H1 (cell line): ENCODE results near the gene INKA2. TPM values are rescaled to one million over a fixed set of nuclear protein-coding genes. Genes with fewer than 3 reads are reported as not detected.

Experiments used
- CTCF ChIA-PET: fragments of 300-600 bp; sonication (Branson Sonifier 250); formaldehyde crosslinking; loops from one replicate; lab custom pipeline; 2021; ENCODE audit not compliant: partially characterized antibody; lab: Charles Lee
- POLR2A ChIA-PET: fragments of 300-600 bp; sonication (Branson Sonifier 250); formaldehyde crosslinking; loops from one replicate; lab custom pipeline; 2021; ENCODE audit warnings: inconsistent platforms; ENCODE audit not compliant: partially characterized antibody; lab: Charles Lee
- DNase-seq, 2 experiments: peaks; one replicate each; pipeline versions ENCODE4 v3.0.0 to v3.0.0-alpha.2; 2010 to 2022; ENCODE audit warnings: low spot score in 2 of 2, low read depth in 1 of 2, mixed read lengths in 1 of 2
- FAIRE-seq: peaks from 2 replicates; lab custom pipeline; 2011; peaks lifted over from hg19 to GRCh38; lab: Jason Lieb, UNC
- H2AFZ ChIP-seq: 2 replicates; pipeline ENCODE4 v1.8.1; 2012; ENCODE audit warnings: low read length, inconsistent platforms
- H2AK5ac ChIP-seq: 2 replicates; pipeline ENCODE4 v1.6.1; 2013; ENCODE audit warnings: low read depth, low read length
- H2BK120ac ChIP-seq: replicated peaks from 2 replicates; pipeline ENCODE3; 2013; ENCODE audit warnings: low read depth, low read length, inconsistent platforms
- H2BK12ac ChIP-seq: 2 replicates; pipeline ENCODE4 v1.6.1; 2013; ENCODE audit warnings: low read depth, low read length
- H2BK15ac ChIP-seq: 2 replicates; pipeline ENCODE4 v1.6.1; 2013; ENCODE audit warnings: low read length
- H2BK20ac ChIP-seq: 2 replicates; pipeline ENCODE4 v1.6.1; 2013; ENCODE audit warnings: low read length
- H2BK5ac ChIP-seq: 2 replicates; pipeline ENCODE4 v1.6.1; 2013; ENCODE audit warnings: low read depth, low read length
- H3K14ac ChIP-seq: 2 replicates; pipeline ENCODE4 v1.6.1; 2013; ENCODE audit warnings: inconsistent platforms; ENCODE audit not compliant: insufficient read length
- H3K18ac ChIP-seq: 2 replicates; pipeline ENCODE4 v1.6.1; 2013; ENCODE audit warnings: low read length; ENCODE audit errors: extremely low read depth
- H3K23ac ChIP-seq: 2 replicates; pipeline ENCODE4 v1.6.1; 2013; ENCODE audit warnings: inconsistent platforms; ENCODE audit not compliant: insufficient read length
- H3K23me2 ChIP-seq: 2 replicates; pipeline ENCODE4 v1.6.1; 2013; ENCODE audit warnings: low read depth, low read length
- H3K27ac ChIP-seq: 2 replicates; pipeline ENCODE4 v1.6.1; 2011; ENCODE audit warnings: low read depth, low read length, inconsistent platforms
- H3K27me3 ChIP-seq, 4 experiments: replicated peaks in 1 of 4; 1 replicate in 1 of 4; 2 replicates in 3 of 4; pipeline versions ENCODE4 v1.6.1 to v1.8.1; 2011 to 2013; ENCODE audit warnings: low read length in 3 of 4, mild to moderate bottlenecking in 3 of 4, inconsistent platforms in 2 of 4, mixed read lengths in 2 of 4, moderate library complexity in 1 of 4; ENCODE audit not compliant: control insufficient read depth in 3 of 4, insufficient read depth in 3 of 4; ENCODE audit errors: extremely low read depth in 1 of 4
- H3K36me3 ChIP-seq, 4 experiments: 2 replicates each; pipeline versions ENCODE4 v1.6.1 to v1.8.1; 2011 to 2013; ENCODE audit warnings: mild to moderate bottlenecking in 4 of 4, low read length in 3 of 4, moderate library complexity in 2 of 4, control low read depth in 1 of 4, inconsistent platforms in 1 of 4; ENCODE audit not compliant: insufficient read depth in 4 of 4, control insufficient read depth in 2 of 4
- H3K4ac ChIP-seq: replicated peaks from 2 replicates; pipeline ENCODE3; 2013; ENCODE audit warnings: low read length, low read depth, mixed read lengths, inconsistent platforms; ENCODE audit not compliant: insufficient read length
- H3K4me1 ChIP-seq, 4 experiments: replicated peaks in 1 of 4; 1 replicate in 1 of 4; 2 replicates in 3 of 4; pipeline versions ENCODE4 v1.6.1 to v1.8.1; 2011 to 2013; ENCODE audit warnings: low read length in 3 of 4, inconsistent platforms in 2 of 4, mixed read lengths in 1 of 4; ENCODE audit not compliant: insufficient read depth in 4 of 4, control insufficient read depth in 3 of 4
- H3K4me2 ChIP-seq, 2 experiments: 2 replicates each; pipeline versions ENCODE4 v1.6.1 to v1.8.1; 2011 to 2013; ENCODE audit warnings: low read depth in 2 of 2, low read length in 2 of 2, control low read depth in 1 of 2, inconsistent platforms in 1 of 2, mild to moderate bottlenecking in 1 of 2; ENCODE audit not compliant: insufficient read depth in 1 of 2
- H3K4me3 ChIP-seq, 4 experiments: fragments of 200-600, 300-600 bp in 1 of 4; sonication (generic), shearing (Covaris generic), sonication (Bioruptor Twin) in 1 of 4; 2 replicates each; pipeline versions ENCODE4 v1.5.1 to v1.8.1; 2011 to 2016; ENCODE audit warnings: low read length in 4 of 4, low read depth in 3 of 4, control low read depth in 2 of 4, inconsistent platforms in 2 of 4, mild to moderate bottlenecking in 2 of 4, mixed read lengths in 1 of 4, moderate library complexity in 1 of 4; ENCODE audit not compliant: insufficient read depth in 2 of 4; ENCODE audit errors: extremely low read depth in 1 of 4
- H3K56ac ChIP-seq: replicated peaks from 2 replicates; pipeline ENCODE3; 2013; ENCODE audit warnings: low read depth, mild to moderate bottlenecking, mixed read lengths, low read length, inconsistent platforms; ENCODE audit not compliant: insufficient read length
- H3K79me1 ChIP-seq: 2 replicates; pipeline ENCODE4 v1.6.1; 2013; ENCODE audit warnings: low read depth, low read length, control low read depth
- H3K79me2 ChIP-seq, 2 experiments: 2 replicates each; pipeline versions ENCODE4 v1.6.1 to v1.8.1; 2012 to 2013; ENCODE audit warnings: low read length in 2 of 2, mild to moderate bottlenecking in 2 of 2, inconsistent platforms in 1 of 2; ENCODE audit not compliant: insufficient read depth in 2 of 2, control insufficient read depth in 1 of 2
- H3K9ac ChIP-seq, 4 experiments: replicated peaks in 1 of 4; 1 replicate in 1 of 4; 2 replicates in 3 of 4; pipeline versions ENCODE4 v1.6.1 to v1.8.1; 2011 to 2013; ENCODE audit warnings: low read depth in 3 of 4, low read length in 3 of 4, control low read depth in 2 of 4, mild to moderate bottlenecking in 2 of 4, moderate library complexity in 2 of 4, inconsistent platforms in 1 of 4; ENCODE audit errors: extremely low read depth in 1 of 4
- H3K9me3 ChIP-seq, 2 experiments: 2 replicates each; pipeline versions ENCODE4 v1.6.1 to v1.8.1; 2012 to 2013; ENCODE audit warnings: mild to moderate bottlenecking in 2 of 2, moderate library complexity in 2 of 2, control low read depth in 1 of 2, inconsistent platforms in 1 of 2, low read depth in 1 of 2, low read length in 1 of 2, mixed read lengths in 1 of 2; ENCODE audit not compliant: insufficient read depth in 2 of 2
- H4K20me1 ChIP-seq, 2 experiments: replicated peaks in 1 of 2; 2 replicates each; pipeline versions ENCODE3 to v1.8.1; 2011 to 2013; ENCODE audit warnings: inconsistent platforms in 2 of 2, low read length in 2 of 2, mild to moderate bottlenecking in 1 of 2; ENCODE audit not compliant: insufficient read depth in 2 of 2, control insufficient read depth in 1 of 2
- H4K5ac ChIP-seq: 2 replicates; pipeline ENCODE4 v1.6.1; 2013; ENCODE audit warnings: low read length, low read depth, mixed read lengths, inconsistent platforms; ENCODE audit not compliant: insufficient read length
- H4K8ac ChIP-seq: 2 replicates; pipeline ENCODE4 v1.8.0; 2013; ENCODE audit warnings: mild to moderate bottlenecking, moderate library complexity, low read length, inconsistent platforms; ENCODE audit not compliant: insufficient read depth; ENCODE audit errors: extremely low read depth
- H4K91ac ChIP-seq: replicated peaks from 2 replicates; pipeline ENCODE3; 2013; ENCODE audit warnings: low read length, mixed read lengths, inconsistent platforms; ENCODE audit not compliant: insufficient read length
- ATF3 ChIP-seq: IDR thresholded peaks from 2 replicates; pipeline ENCODE4 v1.6.1; 2011; ENCODE audit warnings: low read depth, mild to moderate bottlenecking, low read length; ENCODE audit not compliant: insufficient read depth
- CBX5 ChIP-seq: fragments of 300-800, 300-1000 bp; sonication (generic); IDR thresholded peaks from 2 replicates; pipeline ENCODE4 v1.7.1; 2016; ENCODE audit warnings: antibody characterized with exemption, low read length, low read depth
- CEBPB ChIP-seq: IDR thresholded peaks from 2 replicates; pipeline ENCODE4 v1.6.1; 2012; ENCODE audit warnings: low read depth, low read length
- CTCF ChIP-seq, 3 experiments: IDR thresholded peaks; 1 replicate in 2 of 3; 2 replicates in 1 of 3; pipeline versions ENCODE4 v1.5.1 to v1.6.1; 2011; ENCODE audit warnings: low read length in 3 of 3, mild to moderate bottlenecking in 3 of 3, inconsistent platforms in 2 of 3, low read depth in 1 of 3, moderate library complexity in 1 of 3; ENCODE audit not compliant: insufficient read depth in 1 of 3; ENCODE audit errors: control extremely low read depth in 1 of 3
- HDAC6 ChIP-seq: IDR thresholded peaks from one replicate; pipeline ENCODE4 v1.7.1; 2012; ENCODE audit warnings: low read depth, mild to moderate bottlenecking, inconsistent platforms, low read length, moderate library complexity
- POLR2A ChIP-seq, 2 experiments: IDR thresholded peaks; 1 replicate in 1 of 2; 2 replicates in 1 of 2; pipeline ENCODE4 v1.6.1; 2011; ENCODE audit warnings: low read depth in 2 of 2, low read length in 2 of 2, mild to moderate bottlenecking in 2 of 2; ENCODE audit errors: control extremely low read depth in 1 of 2
- POU5F1 ChIP-seq: IDR thresholded peaks from 2 replicates; pipeline ENCODE4 v1.6.1; 2011; ENCODE audit warnings: low read depth, mild to moderate bottlenecking, low read length, moderate library complexity
- SRF ChIP-seq: IDR thresholded peaks from 2 replicates; pipeline ENCODE4 v1.6.1; 2011; ENCODE audit warnings: mild to moderate bottlenecking, low read depth, low read length, moderate library complexity
- TAF7 ChIP-seq: optimal IDR thresholded peaks from 2 replicates; pipeline ENCODE3; 2011; ENCODE audit warnings: low read depth, mild to moderate bottlenecking, inconsistent platforms, low read length, moderate library complexity, borderline replicate concordance
- TBP ChIP-seq: IDR thresholded peaks from 2 replicates; pipeline ENCODE4 v1.6.1; 2011; ENCODE audit warnings: low read depth, low read length, improper control_type of control experiment
- ZNF274 ChIP-seq: IDR thresholded peaks from 2 replicates; pipeline ENCODE4 v1.7.0; 2012; ENCODE audit warnings: low read length, borderline replicate concordance; ENCODE audit errors: extremely low read depth
- WGBS, 2 experiments: shearing (Covaris generic) in 1 of 2; methylation state at CpG; one replicate each; pipeline versions ENCODE4 v1.1.6 to v1.1.7; 2013 to 2015; ENCODE audit warnings: low lambda C conversion rate in 2 of 2, mixed read lengths in 2 of 2, inconsistent platforms in 1 of 2, low coverage in 1 of 2, missing lambda C conversion rate in 1 of 2; ENCODE audit not compliant: insufficient replicate concordance in 2 of 2, insufficient coverage in 1 of 2, insufficient read length in 1 of 2; ENCODE audit errors: extremely low coverage in 1 of 2, missing lambda C conversion rate in 1 of 2; 5-methylcytosine and 5-hydroxymethylcytosine counted together
- polyA plus RNA-seq, 7 experiments: library from polyadenylated mRNA; depleted of rRNA in 3 of 7; stranded (reverse) in 5 of 7; unstranded in 2 of 7; fragments of >200 nt in 5 of 7; fragments of 200-250 nt in 2 of 7; gene quantifications; 1 replicate in 5 of 7; 2 replicates in 1 of 7; 4 replicates in 1 of 7; pipeline versions ENCODE4 v1.2.1 to v1.2.3, GENCODE V29; 2011 to 2013; ENCODE audit warnings: missing spikeins in 2 of 7, mixed read lengths in 2 of 7
- total RNA-seq: library from RNA; stranded (reverse); fragmentation: NEBNext Ultra II Directional; extraction: Animal tissue kit (Norgen Biotek cat#: 25700); gene quantifications from 2 replicates; pipeline ENCODE4 v1.2.1, GENCODE V29; 2021

Gene INKA2
- total and polyA plus RNA-seq, 2 of the 8 experiments (the other 6 are each of a cell fraction or from before 2014, with no cell fraction given): 4.2 to 11.5 TPM

- H2BK5ac ChIP-seq: peak overlapping the region; percentile 20; the same call in 1 of the 2 replicates
- no peaks in the 10 kb centered on the region for H4K20me1 ChIP-seq
- no peak overlapping the region for H2BK20ac ChIP-seq
- no peak overlapping the region for H3K4me2 ChIP-seq
- H3K4me1 ChIP-seq: peaks cover 0 to 3% (median 3%) of the 10 kb centered on the region in 4 experiments; a peak in 3 of 7 replicates
- H3K27me3 ChIP-seq: no peaks in the 10 kb centered on the region
- H2AFZ ChIP-seq: no peak overlapping the region
- ChIA-PET POLR2A (interaction anchor here (0.9 kb wide), 1 partner anchor 15 kb away, joined by 3 read pairs; no protein-coding TSS in a partner anchor), CTCF (no interaction called here)
- no peaks in the 10 kb centered on the region for H3K79me2 ChIP-seq
- H3K27ac ChIP-seq: no peak overlapping the region
- DNase-seq (no peak), FAIRE-seq (no peak)
- no peak overlapping the region for H2BK15ac ChIP-seq
- H3K23me2 ChIP-seq: peaks cover 4% of the 10 kb centered on the region; the same call in 1 of the 2 replicates
- no peak overlapping the region for H2BK12ac ChIP-seq
- no peak overlapping the region for H2AK5ac ChIP-seq
- H3K14ac ChIP-seq: no peak overlapping the region
- H4K91ac ChIP-seq: no peak overlapping the region
- H4K5ac ChIP-seq: no peak overlapping the region
- no peak overlapping the region for H3K9ac ChIP-seq
- H3K79me1 ChIP-seq: no peaks in the 10 kb centered on the region
- H3K56ac ChIP-seq: no peak overlapping the region
- H3K9me3 ChIP-seq: no peaks in the 10 kb centered on the region
- H3K18ac ChIP-seq: no peak overlapping the region
- H3K36me3 ChIP-seq: no peaks in the 10 kb centered on the region
- H3K4me3 ChIP-seq: no peak overlapping the region
- no peak overlapping the region for H3K4ac ChIP-seq
- WGBS, 2 experiments: 71% methylated on average over 2 of the region's 2 CpGs; no CpG with 5 or more reads in 1 of the 2 experiments
- no peak overlapping the region for H3K23ac ChIP-seq
- no peak overlapping the region for H4K8ac ChIP-seq
- no peak overlapping the region for H2BK120ac ChIP-seq
- TF ChIP-seq CEBPB: no peak
- TF ChIP-seq HDAC6: no peak
- no peak for TF ChIP-seq TAF7
- no peak for TF ChIP-seq CTCF (IDR thresholded peaks at IDR 0.05; ENCODE audit: control extremely low read depth in 1 of 3, insufficient read depth in 1 of 3, low read depth in 1 of 3, low read length in 3 of 3)
- TF ChIP-seq POU5F1: no peak
- TF ChIP-seq ATF3: no peak
- TF ChIP-seq SRF: no peak
- TF ChIP-seq TBP: no peak
- TF ChIP-seq POLR2A (IDR thresholded peaks at IDR 0.05; ENCODE audit: control extremely low read depth in 1 of 2, low read depth in 2 of 2, low read length in 2 of 2): no peak
- TF ChIP-seq ZNF274: no peak
- TF ChIP-seq CBX5: no peak
Measured at GRCh38 chr1:111776391-111776790, 37.2 kb upstream of the INKA2 start.
